C1 segment of cervical spinal cord (tissue), 14 donors: ENCODE measurements around the gene DLGAP1.

Experiments
- DNase-seq, 14 donors: peaks; one replicate each; lab custom pipeline; 2025; lab: John Stamatoyannopoulos, UW

The DLGAP1 gene

DNA sequence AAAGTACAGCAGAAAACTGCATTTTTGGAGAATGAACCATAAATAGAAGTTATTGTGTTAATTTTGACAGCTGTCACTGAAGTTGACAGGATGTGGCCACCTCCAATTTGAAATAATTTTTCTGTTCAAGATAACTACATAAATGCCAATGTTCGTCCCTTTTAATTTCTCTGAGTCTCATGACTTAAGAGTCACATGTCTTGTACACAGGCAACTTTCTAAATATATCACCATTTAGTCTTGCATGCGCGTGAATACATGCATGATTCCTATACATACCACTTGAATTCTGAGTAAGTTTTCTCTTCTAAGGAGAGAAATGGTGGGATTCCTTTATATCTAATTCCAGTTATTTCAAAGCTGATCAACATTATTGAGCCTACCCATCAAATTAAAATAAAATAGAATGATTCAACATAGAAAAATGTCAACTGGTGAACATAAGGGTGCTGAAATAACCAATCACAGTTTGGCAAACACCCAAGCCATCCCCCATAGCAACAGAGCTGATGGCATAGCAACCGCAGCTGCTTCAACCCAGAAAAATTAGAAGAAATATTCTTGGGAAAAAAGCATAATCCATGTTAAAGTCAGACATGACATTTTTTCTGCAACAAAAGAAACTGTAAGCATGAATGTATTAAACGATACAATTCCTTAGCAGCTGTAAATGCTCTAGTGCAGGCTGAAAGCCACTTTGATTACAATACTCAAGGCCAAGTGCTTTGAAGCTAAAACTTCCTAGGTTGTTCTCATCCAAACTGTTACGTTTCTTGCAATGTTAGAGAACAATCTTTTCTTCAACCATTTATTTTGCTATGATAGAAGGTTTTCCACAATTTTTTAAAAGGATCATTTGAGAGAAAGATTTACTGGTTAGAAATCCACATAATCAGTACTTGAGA is 282.7 kb downstream of the DLGAP1 start:
- DNase-seq: peak in 1 of 14 donors; percentile 26

DNA sequence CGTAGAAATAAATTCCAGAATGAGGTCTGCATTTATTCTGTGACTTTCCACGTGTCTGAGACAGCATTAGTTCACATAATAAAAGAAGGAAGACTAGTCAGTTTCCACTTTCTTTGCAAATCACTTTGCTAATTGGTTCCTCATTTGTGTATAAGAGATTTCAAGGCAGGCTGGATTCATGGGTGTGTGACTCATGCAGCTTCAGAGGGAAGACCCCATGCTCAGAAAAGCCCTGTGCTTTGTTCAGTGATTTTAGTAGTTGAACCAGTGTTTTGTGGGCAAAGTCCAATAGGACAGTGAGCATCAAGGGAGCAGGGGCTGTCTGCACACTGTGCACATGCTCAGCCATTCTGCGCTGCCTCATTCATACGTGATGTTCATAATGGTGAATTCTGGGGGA is 297.8 kb downstream of the DLGAP1 start:
- no peak for DNase-seq

DNA sequence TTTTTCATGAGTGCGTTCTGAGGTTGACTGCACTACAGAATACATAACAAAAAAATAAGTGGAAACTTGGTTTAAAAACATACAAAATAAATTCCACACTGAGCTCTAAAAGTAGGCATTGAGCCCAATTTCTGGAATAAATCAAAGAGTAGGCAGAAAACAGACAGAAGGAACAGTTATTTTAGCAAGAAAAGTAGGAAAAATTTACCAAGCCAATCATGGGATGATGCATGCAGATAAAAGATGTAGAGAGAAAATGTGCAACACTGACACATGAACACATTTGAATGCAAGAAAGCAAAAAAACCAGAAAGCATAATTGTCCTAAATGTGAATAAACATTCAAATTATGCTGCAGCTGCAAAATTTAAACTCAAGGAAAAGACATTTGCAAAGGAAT is 308.3 kb downstream of the DLGAP1 start:
- no peak for DNase-seq

- DNase-seq: no peak
Observed at GRCh38 chr18:4144201-4144600, 310.9 kb downstream of the DLGAP1 start.

DNA sequence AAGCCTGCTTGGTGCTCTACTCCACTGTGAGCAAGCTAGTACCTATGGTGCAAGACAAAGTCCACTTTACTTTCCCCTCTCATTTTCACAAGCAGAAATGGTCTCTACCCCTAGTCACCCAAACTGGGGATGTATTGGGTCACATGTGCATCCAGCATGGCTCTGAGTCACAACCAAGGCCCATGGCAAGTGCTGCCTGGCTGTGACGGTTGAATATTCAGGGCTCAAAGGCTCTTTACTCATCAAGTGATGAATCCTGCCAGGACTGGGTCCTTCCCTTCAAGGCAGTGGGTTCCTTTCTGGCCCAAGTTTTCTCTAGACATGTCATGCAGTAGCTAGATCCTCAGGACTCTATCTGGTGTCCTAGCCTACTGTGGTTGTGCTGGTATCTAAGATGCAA is 311.5 kb downstream of the DLGAP1 start:
- no peak for DNase-seq

- DNase-seq: no peak
Observed at GRCh38 chr18:4142876-4143275, 312.2 kb downstream of the DLGAP1 start.

DNA sequence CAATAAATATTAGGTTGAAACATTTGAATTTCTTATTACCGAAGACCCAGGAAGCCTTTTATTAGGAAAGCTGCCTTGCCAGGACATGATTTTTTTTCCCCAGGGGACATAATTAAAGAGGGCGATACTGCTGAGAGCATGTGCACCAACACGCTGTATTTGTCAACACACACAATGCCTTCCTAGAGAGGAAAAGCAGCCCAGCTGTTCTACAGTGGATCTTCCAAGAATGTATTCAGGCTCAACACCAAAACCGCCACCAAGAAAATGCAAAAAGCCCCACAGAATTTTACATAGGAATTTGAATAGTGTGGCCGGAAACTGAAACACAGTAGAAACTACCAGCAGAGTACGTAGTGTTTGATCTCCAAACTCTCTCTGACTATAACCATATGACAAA is 320.4 kb downstream of the DLGAP1 start:
- no peak for DNase-seq

- no peak for DNase-seq
Observed at GRCh38 chr18:4130734-4131719, 324.1 kb downstream of the DLGAP1 start.

- no peak for DNase-seq
Observed at GRCh38 chr18:4126939-4127338, 328.2 kb downstream of the DLGAP1 start.

DNA sequence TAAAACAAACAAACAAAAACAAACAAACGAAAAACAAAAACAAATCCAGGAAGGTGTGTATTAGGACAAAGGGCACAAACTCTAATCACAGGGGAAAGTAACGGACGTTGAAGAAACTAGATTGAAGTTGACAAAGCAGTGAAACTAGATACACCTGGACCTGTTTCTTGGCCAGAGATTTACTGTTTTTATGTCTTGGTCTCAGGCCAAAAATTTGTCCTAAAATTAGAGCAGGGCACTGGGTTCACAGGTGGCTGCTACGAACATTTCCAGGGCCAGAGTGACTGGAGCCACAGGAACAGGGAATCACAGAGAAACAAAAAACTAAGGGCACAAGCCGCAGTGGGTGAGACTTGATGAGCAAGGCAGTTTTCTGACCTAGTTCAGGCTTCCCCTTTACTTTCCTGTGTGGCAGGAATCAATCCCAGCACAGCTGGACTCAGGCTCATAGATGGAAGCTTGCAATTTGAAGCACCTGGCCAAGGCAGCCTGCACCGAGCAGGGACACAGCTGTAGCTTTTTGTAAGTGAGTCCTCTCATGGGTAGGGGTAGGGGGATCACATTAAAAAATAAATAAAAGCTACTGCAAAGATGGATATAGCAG is 329.4 kb downstream of the DLGAP1 start:
- no peak for DNase-seq

DNA sequence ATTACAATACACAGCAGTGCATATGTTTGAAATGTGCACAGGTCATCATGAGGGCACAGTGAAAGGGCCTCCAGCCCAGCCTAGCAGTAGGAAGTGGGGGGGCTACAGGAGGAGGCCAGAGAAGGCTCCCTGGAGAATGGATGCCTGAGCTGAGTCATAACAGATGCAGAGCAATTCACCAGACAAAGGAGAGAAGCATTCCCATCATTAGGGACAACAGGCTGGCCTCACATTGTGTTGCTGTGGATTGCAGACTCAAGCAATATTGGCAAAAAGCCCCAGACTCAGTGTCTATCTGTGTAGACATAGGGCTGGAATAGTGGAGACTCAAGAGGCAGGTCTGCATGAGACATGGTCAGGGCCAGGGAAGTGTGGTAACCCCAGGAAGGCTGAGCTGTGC is 329.9 kb downstream of the DLGAP1 start:
- DNase-seq: peak in 1 of 14 donors; percentile 36

GRCh38 chr18:4119813-4120212 is 335.3 kb downstream of the DLGAP1 start:
- DNase-seq: no peak

DNA sequence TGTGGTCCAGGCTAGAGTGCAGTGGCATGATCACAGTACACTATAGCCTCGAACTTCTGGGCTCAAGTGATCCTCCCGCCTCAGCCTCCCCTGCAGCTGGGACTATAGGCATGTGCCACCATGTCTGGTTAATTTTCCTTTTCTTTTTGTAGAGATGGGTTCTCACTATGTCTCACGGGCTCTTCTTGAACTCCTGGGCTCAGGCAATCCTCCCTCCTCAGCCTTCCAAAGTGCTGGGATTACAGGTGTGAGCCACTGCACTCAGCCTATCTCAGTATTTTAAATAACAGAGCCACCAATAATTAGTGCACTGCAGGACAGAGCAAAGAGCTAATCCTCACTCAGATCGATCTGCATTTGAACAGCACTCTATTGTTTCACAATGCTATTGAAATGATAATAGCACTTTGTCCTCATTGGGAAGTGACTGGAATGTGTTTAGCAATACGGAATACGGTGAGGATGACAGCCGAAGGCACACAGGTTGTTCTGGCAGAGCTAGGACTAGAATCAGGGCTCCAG is 335.9 kb downstream of the DLGAP1 start:
- DNase-seq: no peak

GRCh38 chr18:4108016-4108415 is 347.1 kb downstream of the DLGAP1 start:
- no peak for DNase-seq

DNA sequence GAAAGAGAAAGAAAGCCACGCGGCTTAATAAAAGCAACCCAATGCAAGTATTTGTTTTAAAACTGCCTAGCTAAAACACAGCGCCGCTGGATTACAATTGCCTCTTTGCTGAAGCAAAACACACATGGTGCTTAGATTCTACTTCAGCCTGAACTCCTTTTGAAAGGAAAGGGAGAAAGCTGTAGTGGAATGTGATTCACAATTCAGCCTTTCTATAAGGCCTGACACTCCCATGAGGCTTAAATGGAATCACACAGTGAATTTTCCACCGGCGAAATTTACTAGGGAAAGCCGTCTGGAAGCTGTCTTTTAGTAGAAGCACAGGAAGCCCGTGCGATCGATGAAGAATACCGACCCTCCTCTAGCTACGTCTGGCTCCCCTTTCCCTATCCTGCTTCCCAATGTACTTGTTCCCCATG is 348.0 kb downstream of the DLGAP1 start:
- no peak for DNase-seq

DNA sequence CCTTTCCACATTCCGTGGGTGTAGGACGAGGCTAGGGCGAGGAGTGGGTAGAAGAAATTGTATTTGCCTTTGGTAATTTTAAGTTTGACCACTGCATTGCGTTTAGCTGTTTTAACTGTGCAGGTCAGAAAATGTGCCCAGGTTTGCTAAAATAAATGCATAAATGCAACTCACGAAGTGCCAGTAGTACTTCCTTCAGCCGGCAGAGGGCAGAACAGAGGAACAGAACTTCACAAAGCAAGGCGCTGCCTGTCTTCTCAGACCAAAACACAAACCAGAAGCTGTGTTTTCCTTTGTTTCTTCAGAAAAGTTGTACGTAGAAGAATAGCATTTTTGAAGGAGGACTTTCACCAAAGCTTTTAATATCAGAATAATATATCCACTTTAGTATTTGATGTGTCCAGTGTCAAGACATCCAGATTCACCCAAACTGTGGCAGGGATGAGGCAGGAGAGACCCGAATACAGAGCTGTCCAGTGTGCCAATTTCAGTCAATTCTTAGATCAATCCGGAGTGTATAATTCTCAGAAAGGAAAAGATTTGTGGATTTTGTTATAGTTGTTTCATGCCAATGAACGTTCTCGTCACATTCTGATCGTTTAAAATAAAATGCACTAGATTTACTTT is 348.6 kb downstream of the DLGAP1 start:
- DNase-seq: peak in 11 of 14 donors; percentile 10 to 65 (median 41)

DNA sequence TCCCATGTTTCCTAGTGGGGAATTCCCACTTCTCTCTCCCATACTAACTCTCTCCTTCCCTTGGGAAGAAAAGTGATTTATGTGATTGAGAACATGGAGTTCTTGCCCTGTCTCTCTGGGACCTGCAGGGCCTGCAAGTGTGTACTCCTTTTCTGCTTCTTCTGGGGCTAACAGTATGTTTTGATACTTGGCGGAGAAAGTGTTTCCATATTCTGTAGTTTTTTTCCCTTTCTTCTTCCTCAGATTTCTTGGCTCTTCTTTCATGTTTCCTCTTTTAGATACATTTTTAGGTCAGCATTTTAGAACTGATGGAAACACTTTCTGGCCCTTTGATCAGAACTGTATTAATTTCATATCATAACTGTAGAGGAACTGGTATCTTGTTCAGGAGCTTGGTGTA is 352.2 kb downstream of the DLGAP1 start:
- DNase-seq: no peak

GRCh38 chr18:4101009-4101408 is 354.1 kb downstream of the DLGAP1 start:
- no peak for DNase-seq

DNA sequence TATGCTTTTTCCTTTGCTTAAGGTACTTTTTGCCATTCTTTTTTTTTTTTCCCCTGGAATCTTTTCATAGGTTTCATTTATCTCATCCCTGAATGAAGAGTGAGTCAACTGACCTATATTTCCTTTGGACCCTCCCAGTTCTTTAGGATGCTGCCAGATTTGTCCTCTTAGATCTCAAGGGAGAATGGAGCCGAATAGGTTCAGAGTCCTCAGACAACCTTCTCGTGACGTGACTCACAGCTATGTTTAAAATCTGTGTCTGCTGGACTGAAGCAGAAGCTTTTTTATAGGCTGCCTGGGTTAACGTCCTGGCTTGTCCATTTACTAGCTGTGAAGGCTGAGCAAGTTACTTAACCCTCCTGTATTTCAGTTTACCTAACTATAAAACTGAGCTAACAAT is 358.6 kb downstream of the DLGAP1 start:
- no peak for DNase-seq

DNA sequence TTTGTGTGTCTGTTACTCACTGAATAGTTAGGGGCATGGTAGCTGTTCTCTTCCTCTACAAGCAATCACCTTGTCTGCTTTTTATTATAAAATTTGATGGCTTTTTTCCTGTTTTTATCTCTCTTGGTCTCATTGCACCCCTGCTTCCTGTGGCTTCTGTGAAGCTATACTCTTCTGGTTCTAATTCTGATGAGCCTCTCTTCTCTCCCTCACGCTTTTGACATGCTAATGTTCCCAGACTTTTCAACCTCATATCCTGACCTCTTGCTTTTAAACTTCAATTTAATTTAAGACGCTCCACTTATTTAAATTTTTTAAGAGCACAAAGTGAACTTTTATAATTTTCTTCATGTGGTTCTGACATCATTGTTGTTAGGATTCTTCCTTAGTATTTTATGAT is 361.4 kb downstream of the DLGAP1 start:
- DNase-seq: no peak

- no peak for DNase-seq
Observed at GRCh38 chr18:4084382-4084900, 370.7 kb downstream of the DLGAP1 start.
